SK-N-DZ (cell line): ENCODE measurements around the gene TTC19.
"Not testable (repeated sequence)": the region's sequence is repeated elsewhere in the genome, so short reads cannot be mapped to it uniquely, and the experiment has no call there.

Experiments used
- DNase-seq: peaks from one replicate; pipeline ENCODE4 v3.0.0-alpha.2; 2015; ENCODE audit warnings: low spot score

Gene TTC19

DNA sequence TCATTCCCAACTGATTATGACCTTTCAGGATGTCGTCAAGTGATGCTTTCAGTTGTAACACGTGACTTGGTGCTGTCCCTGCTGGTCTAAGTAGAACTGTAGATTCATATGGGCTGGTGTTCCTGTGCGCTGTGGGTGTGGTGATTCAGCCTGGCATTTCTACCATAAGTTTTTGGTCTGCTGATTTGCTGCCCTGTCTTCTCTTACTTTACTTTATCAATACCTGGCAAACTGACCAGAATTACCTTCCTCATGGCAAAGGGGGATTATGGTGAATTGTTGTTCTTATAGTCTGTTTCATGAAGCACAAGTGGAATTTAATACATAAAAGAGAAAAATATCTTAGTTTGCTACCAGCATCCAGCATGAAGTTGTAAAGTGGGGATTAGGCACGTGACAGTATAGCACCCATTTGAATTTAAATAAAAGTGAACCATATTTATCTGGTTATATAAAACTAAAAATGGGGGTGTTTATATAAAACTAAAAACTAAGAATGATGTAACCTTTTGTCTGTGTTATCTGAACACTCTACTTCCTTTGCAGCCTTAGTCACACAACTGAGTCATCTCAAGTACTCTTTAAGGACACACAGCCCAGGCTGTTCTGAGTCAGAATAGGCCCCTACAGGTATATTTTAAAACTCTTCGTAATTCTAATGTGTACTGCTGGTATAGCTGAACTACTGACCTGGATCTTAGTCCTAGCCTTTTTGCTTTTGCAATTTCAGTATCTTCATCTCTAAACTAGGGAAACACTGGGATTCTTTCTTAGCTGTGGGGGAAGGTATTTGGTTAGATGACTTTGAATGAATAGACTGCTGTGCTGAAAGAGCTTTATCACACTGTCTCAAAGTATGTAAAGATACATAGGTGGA lies 28.3 kb downstream of the TTC19 start:
- DNase-seq: no peak

DNA sequence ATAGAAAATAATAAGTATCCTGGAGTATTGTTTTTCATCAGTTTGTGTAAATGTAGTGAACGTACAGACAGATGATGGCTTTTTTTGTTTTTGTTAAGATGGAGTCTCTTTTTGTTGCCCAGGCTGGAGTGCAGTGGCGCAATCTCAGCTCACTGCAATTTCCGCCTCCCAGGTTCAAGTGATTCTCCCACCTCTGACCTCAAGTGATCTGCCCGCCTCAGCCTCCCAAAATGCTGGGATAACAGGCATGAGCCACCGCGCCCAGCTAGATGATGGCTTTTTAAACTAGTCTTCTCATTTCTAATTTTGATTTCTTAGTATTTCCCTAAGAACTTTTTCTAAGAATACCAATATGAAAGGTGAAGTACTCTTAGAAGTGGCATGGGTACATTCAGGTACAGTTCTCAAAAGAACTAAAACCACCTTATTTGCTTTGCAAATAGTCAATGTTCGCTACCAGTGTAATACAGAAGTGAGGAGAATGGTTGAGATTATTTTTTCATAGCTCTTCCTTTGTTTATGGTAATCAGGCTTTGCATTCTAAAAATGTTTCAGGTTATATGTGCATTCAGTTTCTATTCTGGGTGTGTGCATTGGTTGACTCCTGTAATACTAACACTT lies 34.2 kb downstream of the TTC19 start:
- no peak for DNase-seq

DNA sequence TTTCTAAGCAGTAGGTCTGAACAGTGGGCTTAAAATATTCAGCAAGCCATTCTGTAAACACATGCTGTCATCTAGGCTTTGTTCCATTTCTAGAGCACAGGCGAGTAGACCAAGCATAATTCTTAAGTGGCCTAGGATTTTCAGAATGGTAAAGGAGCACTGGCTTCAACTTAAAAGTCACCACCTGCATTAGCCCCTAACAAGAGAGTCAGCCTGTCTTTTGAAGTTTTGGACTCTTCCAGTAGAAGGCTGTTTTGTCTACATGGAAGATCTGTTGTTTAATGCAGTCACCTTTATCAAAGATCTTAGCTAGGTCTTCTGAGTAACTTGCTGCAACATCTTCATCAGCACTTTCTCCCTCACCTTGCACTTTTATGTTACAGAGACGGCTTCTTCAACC lies 36.6 kb downstream of the TTC19 start:
- DNase-seq: no peak

DNA sequence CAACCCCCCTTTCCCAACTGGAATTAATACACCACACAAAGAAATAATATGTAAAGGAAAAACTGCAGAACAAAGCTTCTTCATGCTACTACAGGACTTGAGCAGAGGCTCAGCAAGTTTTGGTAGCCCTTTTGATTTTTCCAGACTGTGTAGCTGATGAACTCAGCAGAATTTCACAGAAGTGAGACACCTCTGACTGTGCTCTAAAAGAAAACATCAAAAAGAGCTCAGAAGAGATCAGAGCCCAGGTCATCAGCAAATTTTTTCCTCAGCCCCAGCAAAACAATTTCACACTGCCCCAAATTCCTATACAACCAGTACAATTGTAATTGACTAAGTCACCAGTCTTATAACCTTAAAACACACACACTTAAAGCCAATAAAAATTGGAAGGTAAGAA lies 38.0 kb downstream of the TTC19 start:
- no peak for DNase-seq

DNA sequence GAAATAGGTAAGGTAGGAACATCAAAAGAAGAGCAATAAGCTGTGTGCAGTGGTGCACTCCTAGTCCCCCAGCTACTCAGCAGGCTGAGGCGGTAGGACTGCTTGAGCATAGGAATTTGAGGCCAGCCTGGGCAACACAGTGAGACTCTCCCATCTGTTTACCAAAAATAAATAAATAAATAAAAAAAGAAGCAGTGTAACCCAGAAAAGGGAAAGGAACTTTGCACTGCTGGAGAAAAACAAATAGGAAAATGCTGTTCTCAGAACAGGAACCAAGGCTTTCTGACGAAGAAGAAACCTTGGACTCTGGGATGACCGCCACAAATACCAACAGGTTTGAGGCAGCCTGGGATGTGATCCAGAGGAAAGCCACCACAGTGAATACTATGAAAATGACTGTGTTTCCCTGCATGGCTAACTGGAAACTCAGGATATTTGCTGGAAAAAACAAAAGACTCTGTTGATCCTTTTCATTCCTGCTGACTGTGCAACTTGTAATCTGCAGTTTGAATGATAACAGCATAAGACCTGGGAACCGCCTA lies 41.2 kb downstream of the TTC19 start:
- DNase-seq: no peak

DNA sequence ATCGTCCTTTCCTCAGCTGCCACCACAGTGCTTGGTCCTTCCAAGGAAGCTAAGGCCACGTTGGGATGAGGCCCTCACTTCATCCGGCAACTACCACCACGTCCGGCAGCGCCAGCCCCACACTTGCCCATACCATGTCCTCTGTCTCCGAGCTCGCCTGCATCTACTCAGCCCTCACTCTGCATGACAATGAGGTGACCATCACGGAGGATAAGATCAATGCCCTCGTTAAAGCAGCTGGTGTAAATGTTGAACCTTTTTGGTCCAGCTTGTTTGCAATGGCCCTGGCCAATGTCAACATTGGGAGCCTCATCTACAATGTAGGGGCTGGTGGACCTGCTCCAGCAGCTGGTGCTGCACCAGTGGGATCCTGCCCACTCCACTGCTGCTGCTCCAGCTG lies 44.9 kb downstream of the TTC19 start:
- no peak for DNase-seq

DNA sequence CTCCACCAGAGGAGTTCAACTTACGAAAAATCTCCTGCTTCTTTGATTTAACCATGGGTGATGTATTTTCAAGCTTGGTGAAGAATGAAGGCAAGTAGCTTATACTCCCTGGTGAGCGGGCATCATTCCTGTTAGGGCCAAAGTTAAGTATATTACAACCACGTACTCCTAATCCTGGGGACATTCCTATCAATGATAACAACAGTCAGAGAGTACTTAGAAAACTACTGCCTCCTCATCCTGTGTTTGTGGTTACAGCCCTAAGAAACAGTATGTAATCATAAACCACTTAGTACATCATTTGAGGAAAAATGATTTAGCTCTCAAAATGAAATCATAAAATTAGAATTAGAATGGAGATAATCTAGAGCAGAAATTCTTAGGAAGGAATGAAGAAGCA lies 47.3 kb downstream of the TTC19 start:
- DNase-seq: no peak

DNA sequence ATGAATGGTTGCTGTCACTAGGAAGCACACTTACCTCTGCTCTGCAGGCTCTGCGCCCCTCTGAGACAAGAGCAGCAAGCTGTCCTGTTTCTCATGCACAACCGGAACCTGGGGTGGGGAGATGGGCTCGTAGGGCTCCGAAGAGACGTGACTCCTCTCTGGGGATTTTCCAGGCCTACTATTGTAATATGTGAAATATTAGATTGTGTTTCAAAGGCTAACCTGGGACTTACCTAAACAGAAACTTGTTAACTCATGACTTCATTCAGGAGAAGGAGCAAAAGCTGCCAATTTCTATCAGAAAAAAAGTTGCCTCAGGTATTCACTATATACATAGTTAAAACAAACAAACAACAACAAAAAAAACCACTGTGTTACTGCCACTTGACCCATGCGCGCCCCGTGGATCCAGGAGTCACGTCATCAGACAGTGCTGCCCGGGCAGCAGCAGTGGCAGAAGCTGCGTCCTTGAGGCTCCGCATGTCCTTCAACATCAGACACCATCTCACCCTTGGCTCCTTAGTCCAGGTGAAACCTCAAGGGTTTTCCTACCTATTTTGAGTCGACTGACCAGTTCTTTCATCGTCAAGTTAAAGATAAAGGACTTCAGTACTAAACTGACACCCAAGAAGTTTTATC lies 49.3 kb downstream of the TTC19 start:
- DNase-seq: no peak

DNA sequence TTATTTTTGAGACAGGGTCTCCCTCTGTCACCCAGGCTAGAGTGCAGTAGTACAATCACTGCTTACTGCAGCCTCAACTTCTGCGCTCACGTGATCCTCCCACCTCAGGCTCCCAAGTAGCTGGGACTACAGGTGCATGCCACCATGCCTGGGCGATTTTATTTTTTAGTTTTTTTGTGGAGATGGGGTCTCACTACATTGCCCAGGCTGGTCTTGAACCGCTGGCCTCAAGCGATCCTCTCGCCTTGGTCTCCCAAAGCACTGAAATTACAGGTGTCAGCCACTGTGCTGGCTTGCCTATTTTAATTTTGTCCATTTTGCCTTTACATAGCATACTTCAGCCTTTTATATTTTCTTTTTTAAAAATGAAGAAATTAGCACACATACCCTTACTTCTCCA lies 51.2 kb downstream of the TTC19 start:
- no peak for DNase-seq

DNA sequence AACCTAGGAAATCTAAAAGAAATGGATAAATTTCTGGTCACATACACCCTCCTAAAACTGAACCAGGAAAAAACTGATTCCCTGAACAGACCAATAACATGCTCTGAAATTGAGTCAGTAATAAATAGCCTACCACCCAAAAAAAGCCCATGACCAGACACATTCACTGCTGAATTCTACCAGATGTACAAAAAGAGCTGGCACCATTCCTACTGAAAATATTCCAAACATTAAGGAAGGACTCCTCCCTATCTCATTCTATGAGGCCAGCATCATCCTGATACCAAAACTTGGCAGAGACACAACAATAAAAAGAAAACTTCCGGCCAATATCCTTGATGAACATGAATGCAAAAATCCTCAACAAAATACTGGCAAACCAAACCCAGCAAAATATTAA lies 52.9 kb downstream of the TTC19 start:
- DNase-seq: no peak

DNA sequence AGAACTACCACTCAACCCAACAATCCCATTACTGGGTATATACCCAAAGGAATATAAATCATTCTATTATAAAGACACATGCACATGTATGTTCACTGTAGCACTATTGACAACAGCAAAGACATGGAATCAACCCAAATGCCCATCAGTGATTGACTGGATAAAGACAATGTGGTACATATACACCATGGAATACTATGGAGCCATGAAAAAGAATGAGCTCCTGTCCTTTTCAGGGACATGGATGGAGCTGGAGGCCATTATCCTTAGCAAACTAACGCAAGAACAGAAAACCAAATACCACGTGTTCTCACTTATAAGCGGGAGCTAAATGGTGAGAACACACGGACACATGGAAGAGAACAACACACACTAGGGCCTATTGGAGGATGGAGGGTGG lies 55.5 kb downstream of the TTC19 start:
- DNase-seq: not testable (repeated sequence)

DNA sequence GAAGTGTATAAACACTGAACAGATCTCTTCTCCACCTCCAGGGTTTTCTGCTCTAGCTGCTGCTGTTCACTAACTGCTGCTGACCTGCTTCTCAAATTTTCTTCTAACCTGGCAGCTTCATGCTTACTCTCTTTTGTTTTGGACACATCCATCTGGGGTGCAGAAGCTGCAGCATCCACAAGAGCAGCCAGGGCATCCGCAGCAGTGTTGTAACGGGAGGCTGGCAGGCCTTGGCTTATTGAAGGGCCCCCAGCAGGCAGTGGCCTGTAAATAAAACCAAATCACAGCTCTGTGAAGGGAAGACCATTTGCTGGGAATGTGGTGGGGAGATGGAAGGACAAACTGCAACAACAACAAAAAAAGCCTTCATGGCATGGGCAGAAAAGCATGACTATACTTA lies 62.0 kb downstream of the TTC19 start:
- DNase-seq: no peak

DNA sequence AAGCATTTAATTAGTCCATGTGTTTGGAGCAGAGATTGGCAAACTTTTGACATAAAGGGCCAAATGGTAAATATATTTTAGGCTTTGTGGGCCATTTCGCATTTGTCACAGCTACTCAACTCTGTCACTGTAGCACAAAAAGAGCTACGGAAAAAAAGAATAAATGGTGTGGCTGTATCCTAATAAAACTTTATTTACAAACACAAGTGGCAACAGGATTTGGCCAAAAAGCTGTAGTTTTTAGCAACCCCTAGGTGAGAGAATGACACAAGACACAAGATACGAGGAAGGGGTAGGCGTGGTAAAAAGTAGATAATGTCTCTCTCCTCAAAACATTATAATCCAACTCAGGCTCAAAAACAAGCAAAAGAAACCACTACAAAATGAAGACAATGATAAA lies 66.5 kb downstream of the TTC19 start:
- DNase-seq: no peak

DNA sequence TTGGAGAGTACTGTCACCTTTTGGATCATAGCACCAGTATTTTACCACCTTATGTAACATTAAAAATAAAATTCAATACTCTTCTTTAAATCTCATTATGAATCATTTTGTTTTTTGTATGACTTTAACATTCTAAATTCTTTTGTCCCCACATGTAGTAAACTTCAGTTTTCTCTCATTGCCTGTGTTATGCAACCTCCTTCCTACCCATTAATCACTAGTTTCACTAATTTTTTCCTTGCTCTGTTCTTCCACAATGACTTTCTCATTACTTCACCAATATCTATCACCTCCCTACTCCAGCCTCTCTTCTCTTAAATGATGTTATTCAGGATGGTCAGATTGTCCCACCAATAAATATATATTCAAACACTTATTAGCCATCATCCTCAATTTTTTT lies 68.7 kb downstream of the TTC19 start:
- DNase-seq: no peak

DNA sequence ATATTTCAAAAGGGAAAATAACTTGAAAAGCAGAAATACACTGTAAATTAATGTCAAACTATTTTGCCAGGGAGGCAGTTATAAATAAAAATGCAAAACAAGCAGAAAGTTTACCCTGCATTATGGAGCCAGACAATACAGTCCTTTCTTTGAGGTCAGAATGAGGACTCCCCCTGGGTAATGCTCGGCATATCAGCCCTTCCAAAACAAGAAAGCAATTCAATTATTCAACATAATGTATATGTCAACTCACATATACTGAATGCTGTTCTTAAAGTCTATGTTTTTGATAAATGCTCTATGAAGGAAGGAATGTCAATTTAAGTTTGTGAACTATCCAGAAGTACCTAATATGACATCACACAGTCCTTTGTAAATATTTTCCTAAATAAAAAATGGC lies 72.4 kb downstream of the TTC19 start:
- no peak for DNase-seq

DNA sequence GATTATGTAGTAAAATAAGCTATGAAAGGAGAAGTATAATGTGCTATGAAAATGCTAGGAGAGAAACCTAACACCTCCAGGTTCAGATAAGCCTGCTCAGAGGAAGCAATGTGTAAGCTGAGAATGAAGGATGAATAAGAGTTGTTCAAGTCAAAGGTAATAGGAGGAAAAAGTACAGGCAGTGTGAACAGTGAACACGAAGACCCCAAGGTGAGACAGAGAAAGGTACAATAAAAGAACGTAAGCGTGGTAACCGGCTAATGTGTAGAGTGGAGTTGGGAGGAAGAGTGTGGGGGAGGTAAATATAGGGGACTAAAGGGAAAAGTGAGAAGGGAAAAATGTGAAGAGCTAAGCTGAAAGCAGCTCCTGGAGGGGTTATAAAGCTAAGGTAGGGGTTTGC lies 74.2 kb downstream of the TTC19 start:
- no peak for DNase-seq

DNA sequence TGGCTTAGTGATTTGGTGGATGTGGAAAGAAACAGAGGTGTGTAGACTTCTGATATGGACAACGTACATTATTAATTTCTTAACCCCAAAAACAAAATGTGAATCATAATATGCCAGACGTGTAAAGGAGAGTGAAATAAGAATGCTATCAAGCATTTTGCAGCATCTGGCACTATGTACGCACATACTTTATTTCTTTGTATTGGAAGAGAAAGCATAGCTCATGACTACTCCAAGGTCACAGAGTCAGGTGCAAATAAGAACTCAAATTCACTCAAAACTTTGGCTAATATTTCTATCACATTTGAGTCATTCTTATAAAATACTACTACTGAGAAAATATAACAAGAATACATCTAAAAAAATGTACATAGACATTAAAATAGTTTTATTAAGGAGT lies 74.8 kb downstream of the TTC19 start:
- no peak for DNase-seq

DNA sequence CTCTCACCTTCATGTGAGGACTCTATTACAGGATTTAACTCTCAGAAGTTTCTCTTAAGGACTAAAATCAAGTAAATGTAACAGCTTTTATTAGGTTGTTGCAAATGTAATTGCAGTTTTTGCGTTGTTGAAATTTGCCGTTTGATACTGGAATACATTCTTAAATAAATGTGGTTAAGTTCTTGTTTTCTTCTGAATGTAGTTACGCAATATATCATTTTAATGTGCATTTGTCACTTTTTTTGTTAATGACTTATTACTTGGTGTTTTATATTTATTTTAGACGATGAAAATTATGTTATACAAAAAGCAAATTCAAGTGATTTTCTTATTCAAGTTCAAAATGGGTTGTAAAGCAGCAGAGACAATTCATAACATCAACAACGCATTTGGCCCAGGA lies 76.3 kb downstream of the TTC19 start:
- DNase-seq: no peak
